DND-41 (cell line): ENCODE data around the gene UQCC2.

ENCODE experiments used
- EZH2 ChIP-seq: IDR thresholded peaks from 3 replicates; pipeline ENCODE4 v1.6.1; 2012; ENCODE audit warnings: borderline replicate concordance, low read depth, mild to moderate bottlenecking, moderate library complexity, low read length, inconsistent platforms; ENCODE audit not compliant: severe bottlenecking
- TF ChIP-seq, protein P1 (sequence below): IDR thresholded peaks from 2 replicates; pipeline ENCODE4 v1.5.1; 2012; ENCODE audit warnings: borderline replicate concordance, low read length, moderate library complexity, mild to moderate bottlenecking; ENCODE audit not compliant: poor library complexity, severe bottlenecking; ENCODE audit errors: extremely low read depth

DNA sequence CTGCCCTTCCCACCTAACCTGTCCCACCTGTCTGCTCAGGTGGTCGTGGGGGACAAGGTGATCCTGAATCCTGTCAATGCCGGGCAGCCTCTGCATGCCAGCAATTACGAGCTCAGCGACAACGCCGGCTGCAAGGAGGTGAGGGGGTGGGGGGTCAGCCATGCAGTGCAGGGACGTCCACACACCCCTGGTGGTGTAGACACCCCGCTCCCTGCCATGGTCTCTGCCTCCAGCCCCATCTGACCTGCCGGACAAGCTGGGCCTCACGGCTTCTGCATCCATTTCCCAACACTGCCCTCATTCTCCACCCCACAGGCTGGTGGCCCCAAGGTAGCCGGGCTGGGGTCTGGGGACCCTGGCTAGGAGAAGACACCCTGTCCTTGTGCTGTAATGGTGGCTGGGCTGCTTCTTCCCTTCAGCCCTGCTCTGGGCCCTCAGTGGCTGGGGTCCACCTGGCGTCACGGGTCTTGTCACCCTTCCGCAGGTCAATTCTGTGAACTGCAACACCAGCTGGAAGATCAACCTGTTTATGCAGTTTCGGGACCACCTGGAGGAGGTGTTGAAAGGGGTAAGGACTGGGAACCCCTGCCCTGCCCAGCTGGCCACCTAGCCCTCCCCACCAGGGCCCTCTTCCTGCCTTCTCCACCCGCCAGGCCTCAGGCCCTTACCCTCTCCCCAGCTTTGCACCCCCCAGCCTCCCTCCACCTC is 52.4 kb downstream of the UQCC2 start:
- TF ChIP-seq, protein P1, sequence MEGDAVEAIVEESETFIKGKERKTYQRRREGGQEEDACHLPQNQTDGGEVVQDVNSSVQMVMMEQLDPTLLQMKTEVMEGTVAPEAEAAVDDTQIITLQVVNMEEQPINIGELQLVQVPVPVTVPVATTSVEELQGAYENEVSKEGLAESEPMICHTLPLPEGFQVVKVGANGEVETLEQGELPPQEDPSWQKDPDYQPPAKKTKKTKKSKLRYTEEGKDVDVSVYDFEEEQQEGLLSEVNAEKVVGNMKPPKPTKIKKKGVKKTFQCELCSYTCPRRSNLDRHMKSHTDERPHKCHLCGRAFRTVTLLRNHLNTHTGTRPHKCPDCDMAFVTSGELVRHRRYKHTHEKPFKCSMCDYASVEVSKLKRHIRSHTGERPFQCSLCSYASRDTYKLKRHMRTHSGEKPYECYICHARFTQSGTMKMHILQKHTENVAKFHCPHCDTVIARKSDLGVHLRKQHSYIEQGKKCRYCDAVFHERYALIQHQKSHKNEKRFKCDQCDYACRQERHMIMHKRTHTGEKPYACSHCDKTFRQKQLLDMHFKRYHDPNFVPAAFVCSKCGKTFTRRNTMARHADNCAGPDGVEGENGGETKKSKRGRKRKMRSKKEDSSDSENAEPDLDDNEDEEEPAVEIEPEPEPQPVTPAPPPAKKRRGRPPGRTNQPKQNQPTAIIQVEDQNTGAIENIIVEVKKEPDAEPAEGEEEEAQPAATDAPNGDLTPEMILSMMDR: no peak
- TF ChIP-seq EZH2: no peak
